Measurements from ENCODE around the gene ADAMTS13. TPM values are rescaled to one million over a fixed set of nuclear protein-coding genes. Genes with fewer than 3 reads are reported as not detected.

Gene ADAMTS13
- total RNA-seq, 4 donors from 2014 or later: 4.4 to 13.2 (median 5.7) TPM

DNA sequence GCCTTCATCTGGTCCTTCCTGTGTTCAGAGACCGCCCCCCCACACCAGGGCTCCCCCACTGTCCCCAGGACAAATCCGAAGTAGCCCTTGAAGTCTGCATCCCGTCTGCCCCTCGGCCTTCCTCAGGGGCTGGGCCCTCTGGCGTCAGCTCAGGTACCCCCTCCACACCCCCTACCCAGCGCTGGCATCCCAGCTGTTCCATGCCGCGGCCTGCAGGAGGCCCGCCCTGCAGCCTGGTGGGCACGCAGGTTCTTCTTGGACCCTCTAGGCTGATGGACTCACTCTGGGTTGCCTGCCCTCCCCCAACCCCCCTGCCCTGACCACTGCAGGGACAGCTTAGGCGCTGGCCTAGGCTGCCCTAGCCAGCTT is 50.1 kb downstream of the ADAMTS13 start:
- TF ChIP-seq POLR2A (IDR thresholded peaks at IDR 0.05): no peak
- TF ChIP-seq, protein P1, sequence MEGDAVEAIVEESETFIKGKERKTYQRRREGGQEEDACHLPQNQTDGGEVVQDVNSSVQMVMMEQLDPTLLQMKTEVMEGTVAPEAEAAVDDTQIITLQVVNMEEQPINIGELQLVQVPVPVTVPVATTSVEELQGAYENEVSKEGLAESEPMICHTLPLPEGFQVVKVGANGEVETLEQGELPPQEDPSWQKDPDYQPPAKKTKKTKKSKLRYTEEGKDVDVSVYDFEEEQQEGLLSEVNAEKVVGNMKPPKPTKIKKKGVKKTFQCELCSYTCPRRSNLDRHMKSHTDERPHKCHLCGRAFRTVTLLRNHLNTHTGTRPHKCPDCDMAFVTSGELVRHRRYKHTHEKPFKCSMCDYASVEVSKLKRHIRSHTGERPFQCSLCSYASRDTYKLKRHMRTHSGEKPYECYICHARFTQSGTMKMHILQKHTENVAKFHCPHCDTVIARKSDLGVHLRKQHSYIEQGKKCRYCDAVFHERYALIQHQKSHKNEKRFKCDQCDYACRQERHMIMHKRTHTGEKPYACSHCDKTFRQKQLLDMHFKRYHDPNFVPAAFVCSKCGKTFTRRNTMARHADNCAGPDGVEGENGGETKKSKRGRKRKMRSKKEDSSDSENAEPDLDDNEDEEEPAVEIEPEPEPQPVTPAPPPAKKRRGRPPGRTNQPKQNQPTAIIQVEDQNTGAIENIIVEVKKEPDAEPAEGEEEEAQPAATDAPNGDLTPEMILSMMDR (IDR thresholded peaks at IDR 0.05): no peak

DNA sequence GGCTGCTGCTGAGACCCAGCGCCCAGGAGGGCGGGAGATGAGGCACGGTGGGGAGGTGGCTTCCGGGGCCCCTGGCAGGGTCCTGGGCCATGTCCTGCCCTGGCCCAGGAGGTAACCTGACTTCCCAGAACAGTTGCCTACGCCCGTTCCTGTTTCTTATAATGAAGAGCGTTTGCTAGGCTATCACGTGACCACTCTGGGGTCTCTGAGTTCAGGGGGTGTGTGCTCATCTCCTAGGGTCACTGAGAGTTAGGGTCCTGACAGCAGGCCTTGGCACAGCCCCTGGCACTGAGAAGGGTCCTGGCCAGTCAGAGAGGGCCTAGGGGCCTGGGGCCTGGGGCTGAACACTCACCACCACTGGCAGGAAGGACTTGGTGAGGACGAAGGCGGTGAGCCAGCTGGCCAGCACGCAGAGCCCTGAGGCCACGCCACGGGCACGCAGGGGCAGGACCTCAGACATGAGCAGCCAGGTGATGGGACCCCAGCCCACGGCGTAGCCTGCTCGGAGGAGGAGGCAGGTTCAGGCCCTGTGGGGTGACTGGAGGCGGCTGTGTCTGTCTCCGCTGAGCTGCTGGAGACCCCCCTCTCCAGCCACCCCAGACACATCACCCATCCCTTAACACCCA is 50.7 kb downstream of the ADAMTS13 start:
- TF ChIP-seq, protein P1 (IDR thresholded peaks at IDR 0.05): no peak
- TF ChIP-seq POLR2A (IDR thresholded peaks at IDR 0.05): no peak
- no peak for DNase-seq
- Histone ChIP-seq H3K9me3 (no peaks in the 10 kb centered on the region), H3K27me3 (no peaks in the 10 kb centered on the region), H3K4me1 (peaks cover 0 to 14% (median 3%) of the 10 kb centered on the region in 4 donors), H3K36me3 (peaks cover 0 to 6% (median 0%) of the 10 kb centered on the region in 3 donors), H3K27ac (no peak overlapping the region), H3K4me3 (no peak overlapping the region)

More for the DNA sequence above, 50.1 kb downstream of the ADAMTS13 start:
- Histone ChIP-seq H3K9me3 (no peaks in the 10 kb centered on the region), H3K27me3 (no peaks in the 10 kb centered on the region), H3K27ac (no peak overlapping the region), H3K4me3 (no peak overlapping the region), H3K36me3 (peaks cover 0 to 6% (median 0%) of the 10 kb centered on the region in 3 donors), H3K4me1 (peaks cover 0 to 13% (median 3%) of the 10 kb centered on the region in 4 donors)
- no peak for DNase-seq

DNA sequence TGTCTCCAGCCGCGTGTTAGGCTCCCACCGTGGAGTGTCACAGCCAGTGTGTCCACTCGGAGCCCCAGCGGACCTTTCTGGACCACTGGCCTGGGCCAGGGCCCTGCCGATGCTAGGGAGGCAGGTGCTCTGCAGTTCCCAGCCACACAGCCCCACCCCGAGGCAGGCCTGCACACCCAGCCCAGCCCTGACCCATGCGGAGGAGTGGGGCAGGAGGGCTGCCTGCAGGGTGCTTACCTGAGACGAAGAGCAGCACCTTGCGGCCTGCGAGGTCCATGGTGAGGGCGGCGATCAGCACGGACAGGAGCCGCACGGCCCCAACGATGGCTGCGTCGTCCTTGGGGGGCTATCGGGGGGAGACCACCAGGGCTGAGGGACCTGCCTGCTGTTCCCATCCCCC is 51.6 kb downstream of the ADAMTS13 start:
- H3K9me3 ChIP-seq: no peaks in the 10 kb centered on the region
- H3K36me3 ChIP-seq: peaks cover 0 to 4% (median 0%) of the 10 kb centered on the region in 3 donors
- no peak for TF ChIP-seq POLR2A (IDR thresholded peaks at IDR 0.05)
- TF ChIP-seq, protein P1 (IDR thresholded peaks at IDR 0.05): no peak
- DNase-seq: no peak
- H3K4me1 ChIP-seq: peaks cover 0 to 22% (median 3%) of the 10 kb centered on the region in 4 donors
- H3K4me3 ChIP-seq: no peak overlapping the region
- no peaks in the 10 kb centered on the region for H3K27me3 ChIP-seq
- H3K27ac ChIP-seq: no peak overlapping the region

DNA sequence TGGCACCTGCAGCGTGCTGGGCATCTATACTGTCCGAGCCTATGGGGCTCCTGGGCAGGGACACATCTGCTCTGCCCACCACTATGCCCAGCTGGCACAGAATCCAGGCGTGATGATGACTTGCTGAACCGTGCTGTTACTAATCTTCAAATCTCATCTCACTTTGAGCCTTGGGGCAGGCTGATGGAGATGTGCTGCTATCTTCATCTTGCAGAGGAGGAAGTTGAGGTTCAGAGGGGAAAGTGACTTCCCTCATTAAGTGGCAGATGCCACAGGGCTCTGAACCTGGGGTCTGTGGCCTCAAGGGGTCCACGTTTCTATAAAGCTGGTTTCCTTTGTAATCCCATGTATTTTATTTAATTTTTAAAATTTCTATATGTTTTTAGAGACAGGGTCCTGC is 52.0 kb downstream of the ADAMTS13 start:
- H3K36me3 ChIP-seq: no peaks in the 10 kb centered on the region
- no peaks in the 10 kb centered on the region for H3K9me3 ChIP-seq
- H3K4me1 ChIP-seq: peaks cover 0 to 24% (median 4%) of the 10 kb centered on the region in 4 donors
- no peak for TF ChIP-seq POLR2A (IDR thresholded peaks at IDR 0.05)
- TF ChIP-seq, protein P1 (IDR thresholded peaks at IDR 0.05): no peak
- no peaks in the 10 kb centered on the region for H3K27me3 ChIP-seq
- DNase-seq: no peak
- no peak overlapping the region for H3K27ac ChIP-seq
- H3K4me3 ChIP-seq: no peak overlapping the region

DNA sequence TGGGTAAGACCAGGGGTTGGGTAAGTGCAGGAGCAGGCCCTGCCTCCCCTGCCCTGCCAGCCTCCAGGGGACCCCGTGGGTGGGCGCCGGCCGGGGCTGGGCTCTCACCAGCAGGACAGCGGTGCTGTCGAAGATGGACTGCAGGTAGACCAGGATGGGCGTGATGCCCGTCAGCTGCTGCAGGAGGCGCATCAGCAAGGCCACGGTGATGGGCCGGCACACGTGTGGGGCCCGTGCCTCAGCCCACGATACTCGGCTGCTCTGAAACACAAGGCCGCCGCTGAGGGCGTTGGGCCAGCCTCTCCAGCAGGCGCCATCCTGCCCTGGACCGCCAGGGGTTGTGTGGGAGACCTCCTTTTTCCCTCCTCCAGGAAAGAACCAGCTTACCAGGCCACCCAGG is 52.7 kb downstream of the ADAMTS13 start:
- Histone ChIP-seq H3K27ac (peak overlapping the region in 1 of 4 donors; percentile 5), H3K4me3 (no peak overlapping the region), H3K36me3 (no peaks in the 10 kb centered on the region), H3K4me1 (peaks cover 0 to 23% (median 9%) of the 10 kb centered on the region in 4 donors), H3K27me3 (no peaks in the 10 kb centered on the region), H3K9me3 (no peaks in the 10 kb centered on the region)
- DNase-seq: no peak
- TF ChIP-seq POLR2A (IDR thresholded peaks at IDR 0.05): no peak
- TF ChIP-seq, protein P1 (IDR thresholded peaks at IDR 0.05): no peak

All from Peyer's patch (tissue), 4 donors.